Measurements from ENCODE around the gene SPESP1. TPM values are rescaled to one million over a fixed set of nuclear protein-coding genes. Genes with fewer than 3 reads are reported as not detected.

The SPESP1 gene
- 2.7 and 6.0 TPM in 2 replicates for total RNA-seq

DNA sequence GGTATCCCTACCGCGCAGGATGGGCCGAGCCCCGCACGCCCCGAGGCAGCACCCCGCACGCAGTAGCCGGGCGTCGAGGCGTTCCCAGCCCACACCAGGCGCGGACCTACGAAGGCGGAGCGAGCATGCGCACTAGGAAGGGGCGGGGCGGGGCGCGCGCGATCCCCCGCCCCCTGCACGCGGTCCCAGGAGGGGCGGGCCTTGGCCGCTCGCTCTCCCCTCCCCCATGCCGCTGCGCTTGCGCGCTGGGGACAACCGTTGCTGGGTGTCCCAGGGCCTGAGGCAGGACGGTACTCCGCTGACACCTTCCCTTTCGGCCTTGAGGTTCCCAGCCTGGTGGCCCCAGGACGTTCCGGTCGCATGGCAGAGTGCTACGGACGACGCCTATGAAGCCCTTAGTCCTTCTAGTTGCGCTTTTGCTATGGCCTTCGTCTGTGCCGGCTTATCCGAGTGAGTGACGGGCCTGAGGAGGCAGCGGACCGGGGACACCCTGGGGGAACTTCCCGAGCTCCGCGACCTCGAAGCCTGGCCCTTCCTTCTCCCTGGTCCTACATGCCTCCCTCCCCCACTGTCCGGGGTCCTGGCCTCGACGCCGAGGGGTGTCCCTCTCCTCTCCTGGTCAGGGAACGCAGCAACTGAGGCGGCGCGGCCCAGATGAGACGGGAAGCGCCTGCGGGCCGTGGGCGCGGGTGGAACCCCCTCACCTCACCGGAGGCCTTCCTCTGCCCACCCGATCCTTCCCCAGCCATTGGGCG is at the start of gene SPESP1:
TSS of gene SPESP1 (plus strand) at position 258 of the 755 bp plus-strand sequence. CDS start at position 387, 129 bp downstream.

Other genes starting within 250 kb of the SPESP1 start
- gene ANP32A, start 109.6 kb upstream of the SPESP1 start, total RNA-seq = 30.0 and 74.1 TPM in 2 replicates
- 0.30 and 0.65 TPM in 2 replicates for gene NOX5, start 84.2 kb downstream of the SPESP1 start, total RNA-seq
- 31.8 and 34.0 TPM in 2 replicates for gene GLCE, start 230.1 kb downstream of the SPESP1 start, total RNA-seq

Data from smooth muscle cell of the umbilical artery (primary cell).